ENCODE measurements around the gene PLIN5.

Gene PLIN5, protein sequence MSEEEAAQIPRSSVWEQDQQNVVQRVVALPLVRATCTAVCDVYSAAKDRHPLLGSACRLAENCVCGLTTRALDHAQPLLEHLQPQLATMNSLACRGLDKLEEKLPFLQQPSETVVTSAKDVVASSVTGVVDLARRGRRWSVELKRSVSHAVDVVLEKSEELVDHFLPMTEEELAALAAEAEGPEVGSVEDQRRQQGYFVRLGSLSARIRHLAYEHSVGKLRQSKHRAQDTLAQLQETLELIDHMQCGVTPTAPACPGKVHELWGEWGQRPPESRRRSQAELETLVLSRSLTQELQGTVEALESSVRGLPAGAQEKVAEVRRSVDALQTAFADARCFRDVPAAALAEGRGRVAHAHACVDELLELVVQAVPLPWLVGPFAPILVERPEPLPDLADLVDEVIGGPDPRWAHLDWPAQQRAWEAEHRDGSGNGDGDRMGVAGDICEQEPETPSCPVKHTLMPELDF

GRCh38 chr19:4534836-4535658 lies at the start of gene PLIN5:
TSS of gene PLIN5 (minus strand) at chr19:4535224. CDS start at chr19:4534074, 1,150 bp downstream.
- peak; percentile 55 for DNase-seq

DNA sequence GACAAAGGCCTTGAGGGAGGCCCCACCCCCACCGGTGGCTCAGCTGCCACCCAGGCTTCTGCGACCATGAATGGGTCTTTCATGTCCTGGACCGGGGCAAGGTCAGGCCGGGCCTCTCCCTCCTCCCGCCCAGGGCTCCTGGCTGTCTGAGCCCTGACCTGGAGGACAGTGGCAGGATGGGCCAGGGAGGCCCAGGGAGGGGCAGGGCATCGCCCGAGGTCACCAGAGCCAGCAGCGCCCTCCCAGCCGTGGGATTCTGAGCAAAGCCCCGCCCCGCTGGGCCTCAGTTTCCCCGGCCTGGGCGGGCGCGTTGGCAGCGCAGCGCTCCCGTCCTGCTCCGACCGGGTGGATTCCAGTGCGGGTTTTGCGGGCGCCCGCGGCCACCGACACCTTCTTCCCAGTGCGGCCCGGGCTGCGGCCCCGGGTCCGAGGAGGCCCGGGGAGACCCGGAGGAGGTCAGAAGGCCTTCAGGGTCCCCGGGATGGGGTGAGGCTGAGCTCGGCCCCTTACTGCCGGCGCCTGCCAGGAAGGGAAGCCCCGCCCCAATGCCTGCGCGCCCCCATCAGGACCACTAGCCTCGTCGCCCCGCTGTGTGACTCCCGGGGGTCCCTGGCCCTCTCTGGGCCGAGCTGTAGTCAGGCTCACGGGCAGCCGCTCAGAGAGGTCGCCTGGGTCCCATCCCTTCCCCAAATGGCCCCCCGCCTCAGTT lies 49.1 kb upstream of the PLIN5 start:
- DNase-seq: no peak

- no peak for DNase-seq
Measured at GRCh38 chr19:4582980-4583842, 48.2 kb upstream of the PLIN5 start.

- DNase-seq: no peak
Measured at GRCh38 chr19:4581666-4582553, 46.9 kb upstream of the PLIN5 start.

- DNase-seq: no peak
Measured at GRCh38 chr19:4580961-4581665, 46.1 kb upstream of the PLIN5 start.

GRCh38 chr19:4580021-4580901 lies 45.2 kb upstream of the PLIN5 start:
- no peak for DNase-seq

DNA sequence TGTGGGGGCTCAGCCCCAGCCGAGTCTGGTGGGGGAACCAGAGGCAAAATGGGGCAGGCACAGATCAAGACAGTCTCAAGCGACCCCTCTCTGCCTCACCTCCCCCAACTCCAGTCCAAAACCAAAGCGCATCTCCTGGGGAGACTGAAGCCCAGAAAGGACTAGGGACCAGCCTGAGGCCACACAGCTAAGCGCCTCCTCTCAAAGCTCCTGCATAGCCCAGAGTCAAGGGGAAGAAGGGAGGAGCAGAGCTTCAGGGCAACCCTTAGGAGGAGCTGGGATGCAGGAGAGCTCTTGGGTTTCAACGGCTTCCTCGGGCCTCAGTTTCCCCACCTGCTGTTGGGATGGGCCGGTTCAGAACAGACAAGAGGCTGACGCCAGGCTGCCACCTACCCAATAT lies 44.4 kb upstream of the PLIN5 start:
- no peak for DNase-seq

DNA sequence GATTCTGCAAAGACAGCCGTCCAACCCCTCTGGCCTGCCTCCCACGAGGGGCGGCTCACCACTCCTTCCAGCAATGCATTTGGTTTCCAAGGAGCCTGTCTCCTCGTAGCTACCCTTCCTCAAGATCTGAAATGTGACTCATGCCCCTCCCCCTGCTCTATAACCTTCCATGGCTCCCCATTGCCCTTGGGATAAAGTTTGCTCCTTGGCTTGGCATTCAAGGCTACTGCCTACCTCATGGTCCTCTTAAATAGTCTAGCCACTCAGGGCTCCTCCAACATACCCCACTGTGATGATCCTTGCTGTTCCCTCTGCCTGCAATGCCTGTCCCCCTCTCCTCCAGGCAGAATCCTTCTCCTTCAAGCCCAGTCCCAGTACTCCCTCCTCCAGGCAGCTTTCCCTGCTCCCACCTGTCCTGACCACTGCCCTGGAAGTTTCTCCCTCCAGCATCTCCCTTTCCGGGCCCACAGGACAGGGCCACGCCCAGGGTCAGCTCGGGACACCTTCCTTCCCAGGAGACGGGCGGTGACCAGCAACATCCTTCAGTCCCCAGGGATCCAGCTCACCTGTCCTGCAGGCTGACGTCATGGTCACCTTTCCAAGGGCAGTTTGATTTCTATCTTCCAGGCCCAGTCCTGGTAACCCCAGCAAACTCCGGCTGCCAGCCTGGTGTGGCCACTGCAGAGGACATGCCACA lies 43.7 kb upstream of the PLIN5 start:
- DNase-seq: no peak

- DNase-seq: no peak
Measured at GRCh38 chr19:4577020-4577782, 42.2 kb upstream of the PLIN5 start.

DNA sequence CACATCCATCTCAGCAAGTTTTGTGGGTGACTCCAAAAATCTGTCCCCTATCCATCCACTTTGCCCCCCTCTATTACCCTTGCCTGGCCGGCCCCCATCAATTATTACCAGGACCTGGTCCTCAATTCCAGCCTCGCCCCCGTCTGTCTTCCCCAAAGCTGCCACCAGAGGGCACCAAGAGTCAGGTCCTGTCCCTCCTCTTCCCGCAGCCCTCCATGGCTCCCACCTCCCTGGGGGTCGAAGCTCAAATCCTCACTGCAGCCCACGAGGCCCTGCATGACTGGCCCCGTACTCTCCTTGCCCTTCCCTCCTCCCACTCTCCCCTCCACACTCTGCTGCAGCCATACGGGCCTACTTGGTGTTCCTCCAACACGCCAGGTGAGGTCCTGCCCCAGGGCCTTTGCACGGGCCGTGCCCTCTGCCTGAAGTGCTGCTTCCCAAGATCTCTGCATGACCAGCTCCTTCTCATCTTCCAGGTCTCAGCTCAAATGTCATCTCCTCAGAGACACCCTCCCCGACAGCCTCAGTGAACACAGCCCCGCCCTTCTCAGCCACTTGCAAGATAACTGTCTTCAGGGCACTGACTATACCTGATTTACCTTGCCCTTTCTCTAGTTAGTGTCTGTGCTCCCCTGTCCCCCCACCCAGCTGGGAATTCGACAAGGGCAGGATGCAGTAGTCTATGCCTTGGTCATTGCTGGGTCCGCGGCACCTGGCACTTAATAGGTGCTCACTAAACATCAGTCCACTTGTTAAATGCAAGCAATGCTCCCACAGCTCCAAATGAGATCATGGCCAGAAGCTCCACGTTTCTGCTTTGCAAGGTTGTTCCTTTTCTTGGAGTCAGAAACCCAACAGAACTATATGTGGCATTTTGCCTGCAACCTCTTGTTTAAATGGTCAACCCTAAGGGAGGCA lies 41.3 kb upstream of the PLIN5 start:
- peak; percentile 64 for DNase-seq

GRCh38 chr19:4575267-4576015 lies 40.4 kb upstream of the PLIN5 start:
- no peak for DNase-seq

- DNase-seq: no peak
Measured at GRCh38 chr19:4573682-4574081, 38.7 kb upstream of the PLIN5 start.

GRCh38 chr19:4571305-4571917 lies 36.4 kb upstream of the PLIN5 start:
- DNase-seq: no peak

DNA sequence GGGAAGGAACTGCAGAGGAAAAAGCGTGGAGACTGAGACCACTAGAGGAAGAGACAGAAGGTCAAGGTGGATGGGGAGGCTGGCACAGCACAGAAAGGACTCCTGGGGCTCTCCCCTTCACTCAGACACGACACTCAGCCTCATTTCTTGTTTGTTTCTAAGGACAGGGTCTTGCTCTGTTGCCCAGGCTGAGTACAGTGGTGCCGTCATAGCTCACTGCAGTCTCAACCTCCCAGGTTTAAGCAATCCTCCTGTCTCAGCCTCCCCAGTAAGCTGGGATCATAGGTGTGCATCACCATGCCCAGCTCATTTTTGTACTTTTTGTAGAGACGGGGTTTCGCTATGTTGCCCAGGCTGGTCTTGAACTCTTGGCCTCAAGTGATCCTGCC lies 35.9 kb upstream of the PLIN5 start:
- no peak for DNase-seq

GRCh38 chr19:4570402-4570801 lies 35.4 kb upstream of the PLIN5 start:
- DNase-seq: no peak

DNA sequence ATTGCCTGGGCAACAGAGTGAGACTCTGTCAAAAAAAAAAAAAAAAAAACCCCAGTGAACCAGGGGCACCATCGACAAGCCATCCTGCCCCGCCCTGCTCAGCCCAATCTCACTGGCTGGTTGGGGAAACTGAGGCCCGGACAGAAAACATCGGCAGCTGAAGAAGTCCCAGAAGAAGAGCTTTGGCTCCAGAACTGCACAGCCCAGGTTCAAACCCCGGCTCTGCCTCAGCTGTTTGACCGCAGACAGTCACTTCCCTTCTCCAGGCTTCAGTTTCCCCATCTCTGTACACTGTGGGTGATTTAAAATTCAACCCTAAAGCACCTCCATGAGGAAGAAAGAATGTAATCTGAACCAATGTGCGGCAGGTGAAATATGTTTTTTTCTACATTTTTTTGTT lies 33.9 kb upstream of the PLIN5 start:
- no peak for DNase-seq

All from CD4-positive, alpha-beta T cell treated with Interleukin-21 for 1 hour (primary cell).